ENCODE results near the gene PLIN3. TPM values are rescaled to one million over a fixed set of nuclear protein-coding genes. Genes with fewer than 3 reads are reported as not detected.

Gene PLIN3
- total and polyA plus RNA-seq, 2 experiments from 2014 or later = 38.0 to 59.9 TPM

GRCh38 chr19:4908781-4909155 is 41.3 kb upstream of the PLIN3 start (continued):
- no peak for TF ChIP-seq ZNF462 (CRISPR knock-in tag; IDR thresholded peaks at IDR 0.05)
- TF ChIP-seq, protein P1, sequence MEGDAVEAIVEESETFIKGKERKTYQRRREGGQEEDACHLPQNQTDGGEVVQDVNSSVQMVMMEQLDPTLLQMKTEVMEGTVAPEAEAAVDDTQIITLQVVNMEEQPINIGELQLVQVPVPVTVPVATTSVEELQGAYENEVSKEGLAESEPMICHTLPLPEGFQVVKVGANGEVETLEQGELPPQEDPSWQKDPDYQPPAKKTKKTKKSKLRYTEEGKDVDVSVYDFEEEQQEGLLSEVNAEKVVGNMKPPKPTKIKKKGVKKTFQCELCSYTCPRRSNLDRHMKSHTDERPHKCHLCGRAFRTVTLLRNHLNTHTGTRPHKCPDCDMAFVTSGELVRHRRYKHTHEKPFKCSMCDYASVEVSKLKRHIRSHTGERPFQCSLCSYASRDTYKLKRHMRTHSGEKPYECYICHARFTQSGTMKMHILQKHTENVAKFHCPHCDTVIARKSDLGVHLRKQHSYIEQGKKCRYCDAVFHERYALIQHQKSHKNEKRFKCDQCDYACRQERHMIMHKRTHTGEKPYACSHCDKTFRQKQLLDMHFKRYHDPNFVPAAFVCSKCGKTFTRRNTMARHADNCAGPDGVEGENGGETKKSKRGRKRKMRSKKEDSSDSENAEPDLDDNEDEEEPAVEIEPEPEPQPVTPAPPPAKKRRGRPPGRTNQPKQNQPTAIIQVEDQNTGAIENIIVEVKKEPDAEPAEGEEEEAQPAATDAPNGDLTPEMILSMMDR (conservative IDR thresholded peaks at IDR 0.05; ENCODE audit: low read depth in 2 of 2) = no peak
- TF ChIP-seq REST (IDR thresholded peaks at IDR 0.05; ENCODE audit: unreplicated experiment) = no peak
- no peak for TF ChIP-seq CREB1 (CRISPR knock-in tag; IDR thresholded peaks at IDR 0.05; ENCODE audit: low read depth)
- TF ChIP-seq STAT1 (IDR thresholded peaks at IDR 0.05; ENCODE audit: unreplicated experiment) = no peak
- no peak for TF ChIP-seq EZH2phosphoT487 (IDR thresholded peaks at IDR 0.05; ENCODE audit: unreplicated experiment)
- no peak for TF ChIP-seq NANOG (IDR thresholded peaks at IDR 0.05; ENCODE audit: borderline replicate concordance)

All from GM23338 (cell line).